SK-N-DZ (cell line): ENCODE data around the gene SYNPO2.

ENCODE experiments used
- DNase-seq: peaks from one replicate; pipeline ENCODE4 v3.0.0-alpha.2; 2015; ENCODE audit warnings: low spot score

Gene SYNPO2

DNA sequence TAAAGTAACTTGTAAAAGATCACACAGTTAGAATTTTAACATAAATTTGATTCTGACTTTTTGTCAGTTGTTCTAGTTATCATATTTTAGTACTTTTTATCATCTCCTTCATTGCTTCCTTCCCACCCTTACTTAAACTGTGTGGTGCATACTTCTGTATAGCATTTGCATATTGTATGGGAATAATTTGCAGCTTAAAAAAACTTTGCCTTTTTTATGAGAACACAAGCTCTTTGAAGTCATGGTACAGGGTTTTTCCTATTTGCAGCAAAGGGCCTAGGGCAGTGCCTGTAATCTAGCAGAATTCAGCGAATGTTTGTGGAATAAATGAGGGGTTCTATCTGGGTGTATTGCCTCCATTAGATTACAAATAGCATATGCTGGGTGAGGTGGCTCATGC is 41.6 kb downstream of the SYNPO2 start:
- no peak for DNase-seq

DNA sequence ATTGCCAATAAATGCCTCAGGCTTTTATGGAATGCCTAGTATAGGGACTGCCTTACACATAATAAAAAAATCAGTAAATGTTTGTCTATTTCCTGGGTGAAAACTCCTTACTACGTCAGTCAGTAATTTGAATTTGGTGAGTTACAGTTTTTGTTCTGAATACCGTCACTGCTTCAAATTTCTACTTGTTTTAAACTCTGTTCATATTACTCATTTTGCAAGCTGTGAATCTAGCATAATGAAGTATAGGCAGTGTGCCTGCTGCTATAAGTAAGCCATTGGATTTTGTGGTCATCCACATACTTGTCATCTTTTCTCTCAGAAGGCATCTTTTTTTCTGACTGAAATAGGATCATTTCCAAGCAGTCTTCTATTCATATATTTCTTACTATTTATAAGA is 43.1 kb downstream of the SYNPO2 start:
- DNase-seq: no peak

DNA sequence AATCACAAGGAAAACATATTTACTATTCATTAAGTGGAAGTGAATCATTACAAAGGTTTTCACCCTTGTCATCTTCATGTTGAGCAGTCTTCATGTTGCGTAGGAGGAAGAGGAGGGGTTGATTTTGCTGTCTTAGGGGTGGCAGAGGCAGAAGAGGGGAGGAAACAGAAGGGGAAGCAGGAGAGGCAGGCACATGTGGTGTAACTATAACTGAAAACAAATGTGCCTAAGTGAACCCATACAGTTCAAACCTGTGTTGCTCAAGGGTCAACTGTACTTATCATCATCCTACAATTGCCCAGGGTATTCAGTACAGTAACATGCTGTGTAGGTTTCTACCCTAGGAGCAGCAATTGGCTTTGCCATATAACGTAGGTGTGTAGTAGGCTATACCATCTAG is 47.2 kb downstream of the SYNPO2 start:
- DNase-seq: no peak

DNA sequence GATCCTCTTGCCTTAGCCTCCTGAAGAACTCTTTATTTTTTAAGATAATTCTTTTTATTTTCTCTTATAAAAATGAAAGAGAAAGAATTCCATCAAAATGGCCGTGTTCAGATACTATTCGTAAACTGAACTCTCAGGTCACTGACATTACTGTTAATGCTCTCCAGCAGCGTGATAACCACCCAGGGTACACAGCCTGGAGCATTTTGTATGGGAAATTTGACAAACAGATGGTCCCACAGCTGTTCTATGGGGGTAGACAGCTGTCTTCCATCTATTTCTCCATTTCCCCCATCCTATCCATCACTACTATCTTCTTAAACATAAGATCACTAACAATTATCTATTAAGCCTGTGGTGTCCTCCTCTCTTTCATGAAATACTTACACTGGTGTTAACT is 47.8 kb downstream of the SYNPO2 start:
- DNase-seq: no peak

DNA sequence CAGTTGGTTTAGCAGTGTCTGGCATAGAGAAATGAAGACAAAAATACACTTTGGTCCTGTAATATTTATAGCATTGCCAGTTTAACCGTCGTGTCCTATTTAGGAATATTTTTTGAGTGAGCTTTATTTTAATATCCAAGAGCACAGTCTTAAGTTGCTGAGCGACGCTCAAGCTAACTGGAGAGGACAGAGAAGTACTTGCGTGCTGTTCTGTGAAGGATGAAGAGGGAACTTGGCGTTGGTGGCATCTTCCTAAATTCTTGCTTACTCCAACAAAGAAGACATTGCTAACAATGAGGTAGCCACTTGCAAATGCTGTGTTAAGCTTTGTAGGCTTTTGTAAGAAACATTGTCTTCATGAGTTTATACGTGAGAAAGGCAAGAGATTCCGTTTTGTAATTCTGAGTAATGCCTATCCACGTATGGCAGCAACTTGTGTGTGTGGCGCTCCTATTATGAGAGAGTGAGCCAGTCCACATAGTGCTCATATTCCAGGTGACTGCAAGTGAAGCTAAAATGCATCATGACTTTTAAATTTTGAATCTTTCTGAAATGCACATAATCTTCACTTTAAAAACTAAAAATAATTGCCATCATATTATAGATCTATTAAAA is 50.6 kb downstream of the SYNPO2 start:
- no peak for DNase-seq

DNA sequence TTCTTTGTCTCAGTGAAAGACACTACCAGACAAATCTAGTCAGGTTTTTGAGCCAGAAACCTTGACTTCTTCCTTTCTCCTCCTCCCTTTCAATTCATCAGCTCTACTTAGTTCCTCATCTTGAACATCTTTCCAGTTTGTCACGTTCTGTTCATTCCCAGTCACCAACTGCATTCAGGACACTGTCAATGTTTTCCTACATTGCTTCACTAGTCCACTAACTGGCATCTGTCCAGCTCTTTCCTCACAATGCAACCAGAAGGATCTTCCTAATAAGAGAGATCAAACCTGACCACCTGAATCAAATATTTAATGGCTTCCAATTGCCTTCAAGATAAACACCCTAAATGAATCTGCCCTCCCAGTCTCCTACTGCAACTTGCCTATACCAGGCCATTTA is 52.5 kb downstream of the SYNPO2 start:
- DNase-seq: no peak

DNA sequence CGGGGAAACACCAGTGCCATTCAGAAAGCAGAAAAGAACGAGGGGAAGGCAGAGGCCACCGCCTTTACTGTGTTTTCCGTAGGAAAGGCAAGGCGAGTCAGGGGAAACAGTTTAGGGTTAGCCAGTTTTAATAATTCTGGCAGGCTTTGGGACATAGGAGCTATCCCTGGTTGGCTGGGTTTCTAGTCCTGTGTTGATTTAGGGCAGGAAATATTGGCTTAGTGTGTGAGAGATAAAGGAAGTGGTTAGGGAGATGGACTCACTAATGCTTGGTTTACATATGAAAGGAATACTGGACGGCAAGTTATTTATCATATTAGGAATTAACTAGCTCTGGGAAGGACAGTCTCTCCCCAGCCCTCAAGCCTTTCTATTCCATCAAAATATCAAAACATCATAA is 53.1 kb downstream of the SYNPO2 start:
- DNase-seq: no peak

DNA sequence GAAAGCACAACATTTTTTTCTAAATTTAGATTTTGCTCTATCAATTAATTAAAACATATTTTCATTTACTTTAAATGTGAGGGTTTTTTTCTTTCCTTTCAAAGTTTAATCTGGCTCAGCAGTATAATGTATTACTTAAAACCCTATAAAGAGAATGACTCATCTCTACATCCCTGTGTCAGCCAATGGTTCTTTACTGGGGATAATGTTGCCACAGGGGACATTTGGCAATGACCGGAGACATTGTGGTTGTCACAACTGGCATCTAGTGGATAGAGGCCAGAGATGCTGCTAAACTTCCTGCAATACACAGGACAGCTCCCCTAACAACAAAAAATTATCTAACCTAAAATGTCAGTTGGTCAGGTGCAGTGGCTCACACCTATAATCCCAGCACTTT is 53.8 kb downstream of the SYNPO2 start:
- DNase-seq: no peak

DNA sequence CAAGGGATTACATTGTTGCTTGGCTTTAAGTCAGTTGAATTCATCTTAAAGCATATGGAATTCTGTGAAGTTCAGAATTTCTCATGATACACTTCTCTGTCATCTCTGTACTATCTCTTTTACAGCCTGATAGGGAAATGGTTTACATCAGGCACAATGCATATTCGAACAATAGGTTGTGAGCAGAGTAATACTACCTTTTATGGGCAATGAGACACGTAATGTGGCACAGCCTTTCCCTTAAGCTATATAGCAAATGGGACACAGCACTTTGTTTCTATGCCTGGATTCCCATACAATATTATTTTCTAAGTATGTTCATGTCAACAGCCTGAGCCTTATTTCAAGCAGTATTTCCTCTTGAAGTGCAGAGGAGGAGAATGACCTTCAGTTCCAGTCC is 58.4 kb downstream of the SYNPO2 start:
- no peak for DNase-seq

DNA sequence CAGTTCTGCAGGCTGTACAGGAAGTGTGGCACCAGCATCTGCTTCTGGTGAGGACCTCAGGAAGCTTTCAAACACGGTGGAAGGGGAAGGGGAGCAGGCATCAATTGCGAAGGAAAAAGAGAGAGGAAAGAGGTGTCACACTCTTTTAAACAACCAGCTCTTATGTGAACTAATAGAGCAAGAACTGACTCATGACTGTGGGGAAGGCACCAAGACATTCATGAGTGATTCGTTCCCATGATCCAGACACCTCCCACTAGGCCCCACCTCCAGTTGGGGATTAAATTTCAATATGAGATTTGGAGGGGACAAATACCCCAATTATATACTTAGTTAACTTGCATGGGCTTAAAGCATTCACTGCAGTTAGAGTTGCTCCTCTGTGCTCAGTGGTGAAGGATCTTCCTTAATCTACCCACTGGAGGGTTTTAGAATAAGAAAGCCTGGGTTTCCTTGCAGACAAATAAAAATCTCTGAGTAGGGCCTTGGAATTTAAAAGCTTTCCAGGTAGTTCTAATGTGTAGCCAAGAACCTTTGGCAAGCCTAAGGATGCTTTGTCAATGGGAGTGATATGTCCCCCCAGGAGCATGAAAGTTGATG is 60.0 kb downstream of the SYNPO2 start:
- DNase-seq: no peak

DNA sequence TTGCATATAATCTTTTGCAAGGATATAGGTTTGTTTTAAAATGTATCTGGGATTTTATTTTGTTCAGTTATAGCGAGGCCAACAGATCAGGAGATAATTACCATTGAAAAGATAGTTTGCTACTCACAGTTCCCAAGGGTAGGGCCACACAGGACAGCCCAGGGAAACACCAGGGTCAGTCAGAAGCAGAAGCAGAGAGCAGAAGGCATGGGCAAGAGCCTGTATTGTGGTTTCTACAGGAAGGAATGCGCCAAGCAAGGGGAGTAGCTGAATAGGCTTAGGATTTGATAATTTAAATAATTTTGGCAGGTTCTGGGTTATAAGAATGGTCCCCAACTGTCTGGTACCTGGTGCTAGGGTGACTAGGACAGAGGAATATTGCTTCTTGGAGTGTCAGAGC is 61.6 kb downstream of the SYNPO2 start:
- DNase-seq: no peak

DNA sequence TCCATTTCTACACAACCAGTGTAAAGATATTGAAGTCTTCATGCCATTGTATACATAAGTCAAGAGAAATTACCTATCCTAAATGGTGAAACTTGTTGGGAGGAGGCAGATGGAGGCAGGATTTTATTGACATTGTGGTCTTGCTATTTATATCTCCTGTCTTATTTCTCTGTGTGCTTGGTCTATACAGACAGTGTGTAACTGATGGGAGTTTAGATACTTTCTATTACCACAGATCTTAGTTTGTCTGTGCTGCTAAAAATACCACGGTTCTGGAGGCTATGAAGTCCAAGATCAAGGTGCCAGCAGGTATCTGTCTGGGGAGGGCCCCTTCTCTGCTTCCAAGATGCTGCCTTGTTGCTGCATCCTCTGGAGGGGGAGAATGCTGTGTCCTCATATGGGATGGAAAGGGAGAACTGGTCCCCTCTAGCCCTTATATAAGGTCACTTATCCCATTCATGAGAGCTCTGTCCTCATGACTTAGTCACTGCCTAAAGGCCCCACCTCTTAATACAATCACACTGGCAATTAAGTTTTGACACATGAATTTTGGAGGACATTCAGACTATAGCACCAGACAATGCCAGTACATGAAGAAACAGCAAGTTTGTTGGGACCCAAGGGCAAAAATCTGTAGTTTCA is 62.4 kb downstream of the SYNPO2 start:
- DNase-seq: no peak

DNA sequence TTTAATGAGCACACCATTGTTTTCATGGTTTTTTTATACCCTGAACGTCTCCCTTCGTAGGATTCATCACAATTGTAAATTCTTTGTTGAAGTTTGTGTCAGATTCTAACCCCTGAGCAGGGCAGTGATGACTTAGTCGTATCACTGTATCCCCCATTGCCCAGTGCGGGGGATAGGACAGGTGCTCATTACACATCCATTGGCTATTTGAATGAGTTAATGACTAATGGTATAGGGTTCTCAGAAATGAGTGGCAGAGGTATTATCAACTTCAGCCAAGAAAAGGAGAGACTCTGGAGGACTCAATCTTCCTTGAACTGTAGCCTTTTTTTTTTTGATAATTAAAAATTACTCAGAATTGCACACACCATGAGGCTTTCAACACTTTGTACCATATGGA is 64.6 kb downstream of the SYNPO2 start:
- no peak for DNase-seq

DNA sequence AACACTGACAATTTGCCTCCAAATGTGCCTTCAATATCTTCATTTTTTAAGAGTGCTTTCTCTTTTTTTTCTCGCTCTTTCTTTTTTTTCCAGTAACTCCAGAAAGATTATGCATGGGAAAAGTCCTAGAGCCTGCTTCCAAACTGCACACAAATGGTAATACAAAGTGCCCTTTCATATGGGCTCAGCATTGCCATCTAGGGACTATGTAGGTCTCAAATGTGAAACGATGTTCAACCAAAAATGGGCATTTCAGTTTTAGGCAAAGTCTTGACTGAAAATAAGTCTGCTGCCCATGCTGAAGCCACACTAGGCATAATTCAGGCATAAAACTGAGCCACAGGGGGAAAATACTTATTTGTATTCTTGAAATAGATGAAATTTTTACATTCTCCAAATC is 65.6 kb downstream of the SYNPO2 start:
- DNase-seq: no peak

DNA sequence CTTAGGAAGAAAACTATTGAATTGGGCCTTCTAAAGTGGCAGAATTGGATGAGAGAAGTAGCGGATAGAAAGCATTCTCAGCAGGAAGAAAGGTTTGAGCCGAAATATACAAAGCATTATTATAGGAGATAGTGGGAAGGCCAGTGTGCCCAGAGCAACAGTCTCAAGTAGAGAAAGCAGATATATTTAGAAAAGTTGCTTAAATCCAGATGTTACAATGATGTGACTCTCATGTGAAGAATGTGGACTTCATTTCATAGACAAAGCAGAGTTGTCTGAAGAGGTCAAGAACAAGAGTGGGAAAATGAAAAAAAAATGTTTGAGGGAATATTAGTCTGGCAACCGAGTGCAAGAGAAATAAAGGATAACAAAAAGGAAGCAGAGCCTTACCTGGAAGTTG is 66.9 kb downstream of the SYNPO2 start:
- DNase-seq: no peak

DNA sequence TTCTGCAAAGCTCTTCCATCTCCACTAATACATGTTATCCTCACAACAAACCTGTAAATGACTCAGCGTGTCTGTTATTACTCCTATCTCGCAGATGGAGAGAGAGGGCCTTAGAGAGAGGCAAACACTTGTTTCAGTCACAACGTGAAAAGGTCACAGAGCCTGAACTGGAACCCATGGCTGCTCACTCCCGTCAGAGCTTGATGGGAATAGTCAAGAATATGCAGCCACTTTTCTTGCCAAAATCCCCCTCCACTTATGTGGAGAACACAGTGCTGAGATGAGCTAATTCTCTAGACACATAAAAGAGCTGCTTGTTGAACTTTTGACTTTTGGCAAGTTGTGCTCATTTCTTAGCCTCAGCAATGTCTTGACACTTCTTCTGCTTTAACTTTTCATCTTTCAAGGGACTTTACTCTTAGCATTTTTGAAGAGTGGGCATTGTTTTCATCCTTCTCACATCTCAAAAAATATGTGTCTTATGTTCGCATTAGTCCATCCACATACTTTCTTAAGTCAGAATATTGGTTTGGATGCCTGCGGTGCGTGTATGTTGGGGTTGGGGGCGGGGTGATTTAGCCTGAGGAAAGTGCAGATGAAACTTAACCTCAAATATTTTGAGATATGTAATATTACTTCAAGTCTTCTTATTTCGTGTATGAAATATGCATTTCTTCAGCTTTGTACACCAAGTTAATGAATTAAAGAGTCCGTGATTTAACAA is 69.2 kb downstream of the SYNPO2 start:
- no peak for DNase-seq

DNA sequence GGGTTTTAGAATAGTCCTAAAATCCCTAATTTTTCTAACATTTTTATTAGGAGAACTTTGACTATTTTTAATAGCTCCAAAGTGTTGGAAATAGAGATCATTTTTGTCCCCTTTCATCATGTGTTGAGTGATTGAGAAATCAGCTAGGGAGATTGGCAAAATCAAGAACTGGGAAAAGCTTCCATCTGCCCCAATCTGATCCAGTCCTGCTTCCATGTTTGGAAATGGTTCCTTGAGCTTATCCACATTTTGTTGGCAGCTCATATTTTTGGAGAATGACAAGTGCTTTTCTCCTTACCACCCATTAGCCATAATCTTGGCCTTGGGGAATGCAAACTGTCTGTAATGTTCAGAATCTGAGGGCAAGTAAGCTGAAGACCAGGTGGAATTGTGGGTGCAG is 73.9 kb downstream of the SYNPO2 start:
- no peak for DNase-seq

DNA sequence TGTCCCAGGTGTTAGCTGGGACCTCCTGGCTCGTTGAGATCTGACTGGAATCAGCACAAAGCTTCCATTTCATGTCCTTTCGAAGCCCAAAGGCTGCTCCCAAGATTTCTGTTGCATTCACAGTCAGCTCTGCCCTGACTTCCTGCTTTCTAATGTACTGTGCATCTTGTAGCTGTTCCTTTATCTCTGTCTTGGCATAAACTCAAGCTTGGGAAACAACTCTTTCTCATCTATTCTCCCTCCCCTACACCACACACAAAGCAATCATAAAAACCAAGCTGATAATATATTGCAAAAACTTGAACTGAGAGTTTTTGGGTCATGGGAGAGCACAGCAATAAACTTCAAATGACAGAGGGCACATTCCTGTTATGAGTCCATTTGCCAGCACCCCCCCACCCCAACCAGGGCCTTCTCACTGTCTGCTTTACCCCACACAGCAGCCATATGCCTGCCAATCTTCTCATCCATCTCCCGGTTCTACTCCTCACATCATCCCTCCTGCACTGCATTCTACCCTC is 76.3 kb downstream of the SYNPO2 start:
- no peak for DNase-seq

DNA sequence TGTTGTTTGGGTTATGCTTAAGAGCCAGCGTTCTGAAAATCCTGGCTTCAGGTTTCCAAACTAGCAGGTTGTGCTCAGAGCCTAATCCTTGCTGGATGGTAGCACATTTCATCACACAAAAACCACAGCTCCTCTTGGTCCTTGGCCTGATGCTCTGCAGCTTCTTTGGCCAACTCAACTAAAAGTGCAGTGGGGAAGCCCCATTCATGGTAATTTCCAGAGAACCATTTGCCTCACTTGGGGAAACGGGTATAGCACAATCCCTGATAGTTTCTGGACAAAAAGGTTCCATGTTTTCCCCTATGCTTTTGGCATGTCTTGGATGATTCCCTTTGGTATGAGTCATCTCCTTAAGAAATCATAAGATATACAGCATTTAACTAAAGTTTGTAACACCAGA is 78.7 kb downstream of the SYNPO2 start:
- no peak for DNase-seq

DNA sequence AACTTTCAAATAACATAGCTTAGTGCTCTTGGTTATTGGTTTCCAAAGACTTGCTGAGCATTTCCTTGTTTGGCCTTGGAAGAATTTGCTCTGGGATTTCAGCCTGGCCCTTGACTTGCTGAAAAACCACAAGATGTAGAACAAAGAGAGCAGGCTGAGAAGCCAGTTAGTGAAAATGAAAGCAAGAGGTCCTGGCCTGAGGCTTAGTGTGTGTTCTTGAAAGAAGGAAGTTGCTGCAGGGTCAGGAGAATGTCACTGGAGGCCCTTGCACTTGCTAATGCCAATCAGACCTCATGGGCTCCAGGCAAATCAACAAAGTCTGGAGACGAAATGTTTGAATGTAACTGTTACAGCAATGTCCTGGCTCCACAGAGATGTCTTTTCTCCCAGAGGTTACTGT is 79.4 kb downstream of the SYNPO2 start:
- DNase-seq: no peak

DNA sequence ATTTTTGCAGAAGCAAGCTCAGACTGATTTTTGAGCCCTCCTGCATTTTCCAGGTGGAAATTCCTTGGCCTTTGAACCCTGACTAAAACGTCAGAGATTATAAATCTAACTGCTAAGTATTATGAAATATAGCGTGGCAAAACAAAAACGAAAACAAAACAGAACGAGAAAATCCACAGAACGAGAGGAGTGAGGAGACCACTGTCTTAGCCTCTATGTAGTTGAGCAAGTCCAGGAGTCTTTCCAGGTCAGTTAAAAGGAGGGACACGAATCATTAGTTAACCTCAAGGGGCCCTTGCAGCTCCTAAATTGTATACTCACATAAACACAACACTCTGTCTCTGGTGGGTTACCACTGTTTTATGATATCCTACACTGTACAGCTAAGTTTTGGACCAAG is 80.2 kb downstream of the SYNPO2 start:
- DNase-seq: no peak

DNA sequence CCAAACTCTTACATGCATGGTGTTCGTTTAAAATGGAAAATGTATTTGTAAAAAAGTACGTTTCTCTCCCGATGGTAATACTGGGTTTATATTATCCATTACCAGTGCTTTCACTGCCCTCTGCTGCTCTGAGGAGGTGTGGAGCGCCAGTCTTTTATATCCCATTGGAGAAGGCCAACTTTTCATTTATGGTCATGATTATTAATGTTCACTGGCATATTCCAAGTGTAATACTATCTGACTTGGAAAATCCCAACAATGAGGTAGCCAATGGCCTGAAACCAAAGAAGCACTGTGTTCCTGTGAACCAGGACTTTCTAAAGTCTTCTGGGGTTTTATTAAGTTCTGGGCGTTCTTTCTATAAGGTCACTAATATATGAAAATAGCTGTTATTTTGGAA is 80.7 kb downstream of the SYNPO2 start:
- DNase-seq: peak; percentile 39

DNA sequence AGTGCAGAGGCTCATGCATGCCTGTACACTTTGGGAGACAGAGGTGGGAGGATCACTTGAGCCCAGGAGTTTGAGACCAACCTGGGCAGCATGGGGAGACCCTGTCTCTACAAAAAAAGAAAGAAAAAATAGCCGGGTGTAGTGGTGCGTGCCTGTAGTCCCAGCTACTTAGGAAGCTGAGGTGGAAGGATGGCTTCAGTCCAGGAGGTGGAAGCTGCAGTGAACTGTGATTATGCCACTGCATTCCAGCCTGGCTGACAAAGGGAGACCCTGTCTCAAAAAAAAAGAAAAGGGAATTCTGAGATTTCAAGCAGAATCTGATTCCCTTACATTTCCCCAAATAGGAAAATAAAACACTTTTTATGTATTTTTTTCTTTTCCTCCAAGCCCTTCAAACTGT is 83.5 kb downstream of the SYNPO2 start:
- DNase-seq: no peak
